Rectal smooth muscle tissue (tissue), 1 donor: ENCODE data around the gene THY1.
"Not testable (repeated sequence)": the region's sequence is repeated elsewhere in the genome, so short reads cannot be mapped to it uniquely, and the experiment has no call there.

Source experiments
- H3K27ac ChIP-seq: one replicate; pipeline ENCODE4 v1.7.0; 2013; ENCODE audit warnings: low read depth, low read length, inconsistent platforms
- H3K27me3 ChIP-seq: one replicate; pipeline ENCODE4 v1.7.0; 2013; ENCODE audit warnings: low read length; ENCODE audit not compliant: control insufficient read depth, insufficient read depth
- H3K36me3 ChIP-seq: one replicate; pipeline ENCODE4 v1.7.0; 2013; ENCODE audit warnings: low read length; ENCODE audit not compliant: control insufficient read depth, insufficient read depth
- H3K4me1 ChIP-seq: one replicate; pipeline ENCODE4 v1.7.0; 2013; ENCODE audit warnings: low read length; ENCODE audit not compliant: control insufficient read depth, insufficient read depth
- H3K4me3 ChIP-seq: one replicate; pipeline ENCODE4 v1.7.0; 2013; ENCODE audit warnings: low read length
- H3K9ac ChIP-seq: one replicate; pipeline ENCODE4 v1.7.0; 2013; ENCODE audit warnings: low read length

Gene THY1

DNA sequence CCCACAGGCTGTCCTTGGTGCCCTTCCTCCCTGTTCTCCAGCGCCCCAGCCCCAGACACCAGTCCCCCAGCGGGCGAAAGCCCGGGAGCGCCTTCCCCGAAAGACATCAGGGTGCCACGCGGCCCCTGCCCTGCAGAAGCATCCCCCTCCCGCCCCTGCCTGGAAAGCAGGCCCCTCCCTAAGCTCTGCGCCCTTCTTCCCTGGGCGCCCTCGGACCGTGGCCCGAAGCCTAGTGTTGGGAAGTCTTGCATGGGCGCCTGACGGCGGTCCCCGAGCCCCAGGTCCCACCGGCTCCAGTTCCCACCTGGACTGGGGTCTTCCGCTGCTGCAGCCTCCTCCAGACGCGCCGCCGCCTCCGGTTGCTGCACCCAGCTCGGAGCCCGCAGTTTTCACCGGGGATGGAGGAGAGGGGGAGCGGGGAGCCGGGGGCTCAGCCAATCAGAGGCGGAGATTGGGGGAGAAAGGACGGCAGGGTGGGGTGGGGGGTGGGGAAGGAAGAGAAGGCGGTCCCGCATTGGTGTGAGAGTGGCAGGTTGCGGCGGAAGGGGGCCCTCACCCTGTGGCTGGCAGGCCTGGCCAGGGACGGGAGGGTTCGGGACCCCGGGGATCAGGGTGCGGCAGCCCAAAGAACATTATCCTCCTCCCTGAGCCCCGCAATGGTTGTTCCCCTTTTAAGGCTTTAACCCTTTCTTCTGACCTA lies at the start of gene THY1:
THY1 (minus strand) TSS at position 364 of the 700 bp plus-strand sequence. CDS start 2,267 bp downstream, outside the sequence.
- Histone ChIP-seq H3K27ac (peak within 1 kb of the TSS; percentile 49), H3K4me1 (peaks cover 5% of the 10 kb centered on the region), H3K36me3 (no peaks in the 10 kb centered on the region), H3K9ac (no peak within 1 kb of the TSS), H3K27me3 (peaks cover 6% of the 10 kb centered on the region), H3K4me3 (peak within 1 kb of the TSS; percentile 72)

DNA sequence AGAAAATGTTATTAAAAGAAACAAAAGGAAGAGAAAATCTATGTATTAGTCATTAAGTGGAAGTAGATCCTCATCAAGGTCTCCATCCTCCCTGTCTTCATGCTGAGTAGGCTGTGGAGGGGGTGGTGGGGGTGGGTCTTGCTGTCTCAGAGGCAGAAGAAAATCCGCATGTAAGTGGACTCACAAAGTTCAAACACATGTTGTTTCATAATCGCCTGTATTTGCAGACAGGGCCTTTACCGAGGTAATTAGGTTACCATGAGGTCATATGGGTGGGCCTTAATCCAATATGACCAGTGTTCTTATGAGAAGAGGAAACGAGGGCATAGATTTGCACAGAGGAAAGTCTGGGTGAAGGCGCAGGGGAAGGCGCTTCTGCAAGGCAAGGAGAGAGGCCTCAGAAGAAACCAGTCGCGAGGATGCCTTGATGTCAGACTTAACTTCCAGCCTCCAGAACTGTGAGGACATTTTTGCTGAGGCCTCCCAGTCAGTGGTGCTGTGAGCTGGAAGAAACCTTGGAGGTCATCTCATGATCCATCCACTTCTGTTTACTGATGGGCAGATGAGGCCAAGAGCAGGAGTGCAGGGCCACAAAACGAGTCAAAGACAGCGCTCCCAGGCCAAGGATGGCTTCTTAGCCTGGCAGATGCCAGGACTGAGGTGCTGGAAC lies 49.3 kb upstream of the THY1 start:
- no peak overlapping the region for H3K27ac ChIP-seq
- no peak overlapping the region for H3K9ac ChIP-seq
- H3K27me3 ChIP-seq, result peaks cover 2% of the 10 kb centered on the region

DNA sequence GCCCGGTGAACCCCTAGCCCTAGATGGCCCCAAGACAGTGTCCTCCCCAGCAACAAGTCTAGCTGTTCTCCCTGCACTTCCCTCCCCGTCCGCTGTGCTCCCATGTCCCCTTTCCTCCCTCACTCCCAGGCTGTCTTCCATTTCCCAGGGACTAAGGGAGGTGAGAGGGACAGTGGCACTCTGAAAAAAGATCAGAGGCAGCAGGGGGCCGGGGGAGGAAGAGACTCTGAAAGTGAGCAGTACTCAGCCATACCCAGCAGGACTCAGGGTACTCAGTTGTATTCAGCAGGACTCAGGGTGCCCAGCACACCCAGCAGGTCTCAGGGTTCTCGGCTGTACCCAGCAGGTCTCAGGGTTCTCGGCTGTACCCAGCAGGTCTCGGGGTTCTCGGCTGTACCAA lies 48.4 kb upstream of the THY1 start:
- H3K4me1 ChIP-seq, result peaks cover 3% of the 10 kb centered on the region
- peaks cover 2% of the 10 kb centered on the region for H3K27me3 ChIP-seq
- H3K9ac ChIP-seq, result no peak overlapping the region
- H3K4me3 ChIP-seq, result no peak overlapping the region
- H3K27ac ChIP-seq, result peak overlapping the region; percentile 69
- no peaks in the 10 kb centered on the region for H3K36me3 ChIP-seq

More for the DNA sequence above, 49.3 kb upstream of the THY1 start:
- Histone ChIP-seq H3K4me3 (no peak overlapping the region), H3K36me3 (no peaks in the 10 kb centered on the region), H3K4me1 (peaks cover 3% of the 10 kb centered on the region)

DNA sequence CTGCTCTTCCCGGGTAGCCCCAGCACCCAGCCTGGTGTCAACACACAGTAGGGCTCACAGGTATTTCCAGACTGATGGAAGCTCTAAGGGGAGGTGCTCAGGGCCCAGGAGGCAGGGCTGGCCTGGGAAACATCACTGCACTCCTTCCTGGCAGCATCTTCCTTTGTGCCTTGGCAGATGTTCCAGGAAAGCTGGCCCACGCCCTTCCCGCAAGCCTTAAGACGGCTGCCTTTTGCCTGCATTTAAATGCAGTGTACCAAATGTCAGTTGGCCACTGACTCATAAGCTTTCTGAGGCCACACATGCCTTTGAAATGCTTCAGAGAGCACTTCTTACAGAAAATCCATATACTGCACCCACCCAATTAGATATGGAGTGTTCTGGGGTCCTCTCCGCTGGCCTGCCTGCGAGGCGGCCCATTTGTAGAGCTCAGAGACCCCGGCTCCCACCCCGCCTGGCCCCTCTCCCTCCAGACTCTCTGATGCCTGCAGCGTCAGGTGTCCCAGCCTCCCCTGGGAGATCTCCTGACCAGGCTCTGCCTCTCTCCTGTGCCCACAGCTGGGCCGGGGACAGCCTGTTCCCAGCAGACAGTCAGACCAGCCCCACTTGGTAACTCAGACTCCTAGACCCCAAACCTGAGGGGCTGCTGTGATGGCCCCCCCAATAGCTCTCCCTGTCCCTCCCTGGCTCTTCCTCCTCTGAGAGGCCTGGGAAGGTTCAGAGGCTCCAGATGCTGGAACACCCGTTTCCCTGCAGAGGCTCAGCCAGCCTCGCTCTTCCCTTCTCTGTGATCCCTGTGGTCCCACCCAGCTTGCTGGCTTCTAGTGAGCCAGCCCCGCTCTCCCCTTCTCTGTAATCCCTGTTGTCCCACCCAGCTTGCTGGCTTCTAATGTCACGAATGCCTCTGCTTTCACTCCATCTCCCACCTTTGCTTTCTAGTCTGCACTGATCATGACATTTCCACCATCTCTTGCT lies 47.6 kb upstream of the THY1 start:
- Histone ChIP-seq H3K9ac (no peak overlapping the region), H3K4me3 (no peak overlapping the region), H3K27ac (peak overlapping the region; percentile 69), H3K4me1 (peaks cover 3% of the 10 kb centered on the region), H3K27me3 (peaks cover 2% of the 10 kb centered on the region), H3K36me3 (no peaks in the 10 kb centered on the region)

DNA sequence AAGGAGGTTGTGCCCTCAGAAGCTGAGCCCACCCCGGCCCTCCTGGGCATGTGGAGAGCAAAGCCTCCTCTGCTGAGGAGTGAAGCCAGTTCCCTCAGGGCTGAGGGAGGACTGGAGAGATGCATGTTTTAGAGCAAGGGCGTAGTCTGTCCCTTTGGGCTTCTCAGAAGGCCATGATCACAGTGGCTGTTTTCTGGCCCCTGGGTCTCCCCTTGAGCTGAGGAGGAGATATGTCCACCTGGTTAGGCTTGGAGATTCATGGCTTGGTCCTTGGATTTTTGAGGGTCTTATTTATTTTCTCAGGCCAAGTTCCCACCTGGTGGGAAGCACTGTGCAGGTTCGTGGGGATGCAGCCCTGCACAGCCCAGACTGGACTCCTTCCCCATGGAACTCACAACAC lies 46.5 kb upstream of the THY1 start:
- Histone ChIP-seq H3K36me3 (no peaks in the 10 kb centered on the region), H3K4me3 (no peak overlapping the region), H3K27me3 (peaks cover 2% of the 10 kb centered on the region), H3K4me1 (peaks cover 3% of the 10 kb centered on the region), H3K9ac (no peak overlapping the region), H3K27ac (no peak overlapping the region)

DNA sequence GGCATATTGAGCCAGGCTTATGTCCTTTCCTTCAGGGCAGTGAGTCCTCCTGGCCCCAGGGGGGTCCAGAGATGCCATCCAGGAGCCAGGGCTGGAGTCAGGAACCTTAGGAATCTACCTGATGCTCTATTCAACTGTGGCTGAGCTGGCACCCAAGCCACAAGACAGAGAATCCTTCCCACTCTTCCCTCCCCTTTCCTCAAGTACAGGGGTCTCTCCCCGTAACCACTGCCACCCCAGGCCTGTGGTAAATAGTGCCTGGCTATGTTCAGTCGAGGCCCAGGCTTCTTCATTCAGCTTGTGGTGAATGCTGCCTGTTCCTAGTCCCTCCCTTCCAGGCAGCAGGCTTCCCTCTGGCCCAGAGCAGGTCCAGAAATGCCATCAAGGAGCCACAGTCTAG lies 45.5 kb upstream of the THY1 start:
- H3K9ac ChIP-seq, result no peak overlapping the region
- no peaks in the 10 kb centered on the region for H3K27me3 ChIP-seq
- no peak overlapping the region for H3K4me3 ChIP-seq
- H3K27ac ChIP-seq, result no peak overlapping the region
- peaks cover 3% of the 10 kb centered on the region for H3K4me1 ChIP-seq
- no peaks in the 10 kb centered on the region for H3K36me3 ChIP-seq

DNA sequence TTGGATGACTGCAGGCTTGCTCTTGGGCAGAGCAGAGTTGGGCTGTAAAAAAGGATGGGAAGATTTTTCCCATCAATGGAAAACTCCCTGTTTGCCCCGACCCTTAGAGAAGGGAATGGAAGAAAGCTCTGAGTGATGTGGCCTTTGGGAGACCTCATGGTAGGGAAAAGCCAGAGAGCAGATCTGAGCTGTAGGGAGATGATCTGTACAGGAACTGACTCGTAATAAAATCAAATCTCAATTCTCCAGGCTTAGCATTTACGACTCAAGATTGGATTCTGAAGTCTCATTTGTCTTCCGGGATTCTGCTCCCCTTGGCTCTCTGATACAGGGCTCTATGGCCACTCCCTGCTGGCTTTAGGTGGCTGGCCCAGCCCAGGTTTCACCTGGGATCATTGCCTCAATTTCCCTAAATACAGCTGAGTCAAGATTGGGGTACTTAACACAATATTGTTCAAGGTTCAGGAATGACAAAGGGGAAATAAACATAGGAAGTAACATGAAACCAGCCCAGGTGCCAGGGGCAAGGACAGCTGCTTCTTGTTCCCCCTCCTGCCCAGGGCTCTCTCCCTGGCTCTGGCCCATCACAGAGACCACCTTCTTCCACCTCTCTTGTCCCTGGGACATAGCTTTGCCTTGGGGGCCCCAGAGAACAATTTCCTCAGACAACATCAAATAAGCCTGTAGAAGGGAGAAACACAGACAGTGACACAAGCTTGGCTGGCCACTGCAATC lies 38.4 kb upstream of the THY1 start:
- Histone ChIP-seq H3K27ac (no peak overlapping the region), H3K27me3 (peaks cover 2% of the 10 kb centered on the region), H3K9ac (no peak overlapping the region), H3K4me3 (no peak overlapping the region), H3K4me1 (no peaks in the 10 kb centered on the region), H3K36me3 (no peaks in the 10 kb centered on the region)

DNA sequence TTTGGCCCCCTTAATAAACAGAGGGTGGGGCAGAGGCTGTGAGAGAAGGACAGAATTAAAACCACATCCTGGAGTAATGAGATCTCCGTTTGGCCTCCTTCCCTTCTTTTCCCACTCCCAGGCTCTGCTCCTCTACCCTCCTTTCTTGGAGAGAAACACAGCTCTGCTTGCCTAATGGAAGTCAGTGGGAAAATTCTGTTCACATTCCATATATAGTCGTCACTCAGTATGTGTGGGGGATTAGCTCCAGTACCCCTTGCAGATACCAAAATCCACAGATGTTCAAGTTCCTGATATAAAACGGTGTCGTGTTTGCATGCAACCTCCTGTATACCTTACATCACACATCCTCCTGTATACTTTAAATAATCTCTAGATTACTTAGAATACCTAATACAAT lies 37.6 kb upstream of the THY1 start:
- Histone ChIP-seq H3K27me3 (peaks cover 2% of the 10 kb centered on the region), H3K4me1 (no peaks in the 10 kb centered on the region), H3K4me3 (no peak overlapping the region), H3K36me3 (no peaks in the 10 kb centered on the region), H3K27ac (no peak overlapping the region), H3K9ac (no peak overlapping the region)

DNA sequence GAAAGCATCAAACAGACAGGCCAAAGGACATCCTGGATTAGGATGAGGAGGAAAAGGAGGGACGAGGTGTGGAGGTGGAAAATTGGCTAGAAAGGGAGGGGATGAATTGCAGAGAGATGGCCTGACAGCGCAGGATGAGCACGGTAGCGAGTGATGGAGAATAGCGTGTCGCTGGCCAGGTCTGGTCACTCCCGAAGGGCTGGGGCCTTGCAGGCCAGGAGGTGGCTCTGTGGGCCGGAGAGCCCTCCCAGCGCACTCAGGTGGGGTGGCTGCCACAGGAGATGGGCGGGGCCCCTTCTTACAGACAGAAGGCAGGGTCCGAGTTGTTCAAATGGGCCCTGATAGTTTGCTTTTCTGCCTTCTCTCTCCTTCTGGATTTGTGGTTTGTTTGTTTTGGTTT lies 37.1 kb upstream of the THY1 start:
- Histone ChIP-seq H3K27ac (no peak overlapping the region), H3K9ac (no peak overlapping the region), H3K36me3 (no peaks in the 10 kb centered on the region), H3K4me1 (no peaks in the 10 kb centered on the region), H3K27me3 (peaks cover 2% of the 10 kb centered on the region), H3K4me3 (no peak overlapping the region)

DNA sequence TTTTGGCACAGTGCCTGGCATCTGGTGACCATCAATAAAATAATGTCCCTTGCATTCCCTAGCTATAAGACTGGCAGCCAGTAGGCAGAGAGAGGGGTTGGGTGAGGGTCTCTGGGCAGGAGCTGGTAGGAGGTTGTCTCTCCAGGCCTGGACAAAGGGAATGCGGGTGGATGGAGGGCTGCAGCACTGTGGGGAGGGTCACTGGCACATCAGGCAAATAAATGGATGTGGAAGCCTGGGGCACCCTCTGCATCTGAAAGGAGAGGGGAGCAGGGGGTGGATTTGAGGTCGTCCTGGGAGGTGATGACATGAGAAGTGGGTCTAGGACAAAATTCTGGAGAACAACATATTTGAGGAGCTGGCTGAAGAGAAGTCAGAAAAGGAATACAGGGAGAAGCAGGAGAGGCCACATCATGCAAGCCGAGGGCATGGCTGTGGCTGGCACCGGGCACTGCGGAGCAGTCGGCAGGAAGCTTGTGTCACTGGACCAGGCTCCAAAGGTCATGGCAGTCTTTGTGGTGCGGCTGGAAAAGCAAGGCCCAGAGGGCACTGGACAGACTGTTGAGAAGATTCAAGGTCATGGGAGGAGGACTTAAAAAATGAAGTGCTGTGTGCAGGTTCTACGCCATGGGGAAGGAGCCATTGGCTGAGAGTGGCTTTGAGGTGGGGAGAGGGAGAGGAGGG lies 36.5 kb upstream of the THY1 start:
- peaks cover 2% of the 10 kb centered on the region for H3K27me3 ChIP-seq
- no peak overlapping the region for H3K9ac ChIP-seq
- no peak overlapping the region for H3K4me3 ChIP-seq
- H3K4me1 ChIP-seq, result no peaks in the 10 kb centered on the region
- no peak overlapping the region for H3K27ac ChIP-seq
- H3K36me3 ChIP-seq, result no peaks in the 10 kb centered on the region

DNA sequence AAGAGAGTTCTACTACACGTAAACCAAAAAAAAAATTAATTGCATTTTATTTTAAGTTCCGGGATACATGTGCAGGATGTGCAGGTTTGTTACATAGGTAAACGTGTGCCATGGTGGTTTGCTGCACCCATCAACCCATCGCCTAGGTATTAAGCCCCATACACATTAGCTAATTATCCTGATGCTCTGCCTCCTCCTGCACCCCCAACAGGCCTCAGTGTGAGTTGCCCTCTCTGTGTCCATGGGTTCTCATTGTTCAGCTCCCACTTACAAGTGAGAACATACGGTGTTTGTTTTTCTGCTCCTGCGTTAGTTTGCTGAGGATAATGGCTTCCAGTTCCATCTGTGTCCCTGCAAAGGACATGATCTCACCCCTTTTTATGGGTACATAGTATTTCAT lies 32.7 kb upstream of the THY1 start:
- not testable (repeated sequence) for H3K9ac ChIP-seq, H3K4me3 ChIP-seq, H3K27me3 ChIP-seq, H3K27ac ChIP-seq, H3K36me3 ChIP-seq, H3K4me1 ChIP-seq
